ENCODE data around the gene APLNR. TPM values are rescaled to one million over a fixed set of nuclear protein-coding genes. Genes with fewer than 3 reads are reported as not detected.

APLNR gene
- not detected in 2 replicates for total RNA-seq

DNA sequence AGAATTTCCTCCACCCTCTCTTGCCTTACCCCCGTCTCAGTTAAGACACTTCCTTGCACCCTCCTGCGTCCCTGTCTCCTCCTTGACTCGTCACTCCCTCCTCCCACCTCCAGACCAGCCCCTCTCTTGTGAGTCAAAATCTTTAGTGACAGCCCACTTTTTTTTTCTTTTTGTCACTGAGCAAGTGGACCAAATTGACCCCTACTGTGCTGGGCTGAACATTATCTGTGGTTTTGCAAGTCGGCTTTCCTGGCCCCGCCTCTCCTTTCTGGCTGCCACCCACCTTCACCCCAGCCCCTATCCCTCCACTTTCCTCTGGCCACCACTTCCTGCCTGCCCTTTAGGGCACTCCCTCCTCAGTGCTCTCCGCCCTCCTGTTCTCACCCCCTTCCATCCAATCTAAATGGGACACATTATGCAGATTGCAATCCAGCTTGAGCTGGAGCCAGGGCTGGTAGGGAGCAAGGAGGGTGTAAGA, at the start of gene APLNR:
APLNR (minus strand) TSS at position 47 of the 478 bp plus-strand sequence. CDS start 246 bp downstream, outside the sequence.

Other genes with a start within 250 kb of the APLNR start
- not detected in 2 replicates for gene OR5AK2, start 248.3 kb downstream of the APLNR start, total RNA-seq
- gene LRRC55, start 55.3 kb downstream of the APLNR start, total RNA-seq: not detected in 2 replicates
- 90.4 and 93.2 TPM in 2 replicates for gene TNKS1BP1, start 87.7 kb upstream of the APLNR start, total RNA-seq
- 79.5 and 155 TPM in 2 replicates for gene SSRP1, start 98.6 kb upstream of the APLNR start, total RNA-seq
- not detected in 2 replicates for gene P2RX3, start 101.1 kb upstream of the APLNR start, total RNA-seq
- gene PRG3, start 143.9 kb upstream of the APLNR start, total RNA-seq: not detected in 2 replicates
- gene PRG2, start 153.4 kb upstream of the APLNR start, total RNA-seq: 0.11 and 0.37 TPM in 2 replicates
- gene SLC43A3, start 189.9 kb upstream of the APLNR start, total RNA-seq: 85.2 and 98.7 TPM in 2 replicates
- under 0.01 and 0.25 TPM in 2 replicates for gene RTN4RL2, start 223.3 kb upstream of the APLNR start, total RNA-seq